Breast epithelium (tissue), 4 donors: Measurements from ENCODE around the gene RNF4. TPM values are rescaled to one million over a fixed set of nuclear protein-coding genes. Genes with fewer than 3 reads are reported as not detected.

Experiments
- DNase-seq, 2 donors: peaks; one replicate each; pipeline ENCODE4 v3.0.0-alpha.2; 2019; ENCODE audit warnings: low spot score in 2 of 2
- H3K27ac ChIP-seq, 2 donors: fragments of 200-600 bp; sonication (generic) in 1 of 2; one replicate each; pipeline ENCODE4 v1.5.1; 2016 to 2019; ENCODE audit warnings: mild to moderate bottlenecking in 1 of 2
- H3K27me3 ChIP-seq, 2 donors: fragments of 200-600 bp; sonication (generic) in 1 of 2; one replicate each; pipeline versions ENCODE4 v1.5.1 to v1.6.0; 2017 to 2019; ENCODE audit warnings: control low read depth in 1 of 2, mild to moderate bottlenecking in 1 of 2
- H3K36me3 ChIP-seq: fragments of 200-600 bp; one replicate; pipeline ENCODE4 v1.5.1; 2019
- H3K4me1 ChIP-seq, 2 donors: fragments of 200-600 bp; sonication (generic); one replicate each; pipeline ENCODE4 v1.5.1; 2016 to 2019; ENCODE audit warnings: control low read depth in 1 of 2
- H3K4me3 ChIP-seq, 3 donors: fragments of 200-600 bp; sonication (generic); 1 replicate in 2 of 3; 2 replicates in 1 of 3; pipeline ENCODE4 v1.5.1; 2016 to 2019; ENCODE audit warnings: mild to moderate bottlenecking in 3 of 3, moderate library complexity in 2 of 3
- H3K9me3 ChIP-seq, 2 donors: fragments of 200-600 bp; sonication (generic) in 1 of 2; one replicate each; pipeline ENCODE4 v1.5.1; 2016 to 2019; ENCODE audit warnings: control low read depth in 1 of 2
- CTCF ChIP-seq, 3 donors: fragments of 450-650 bp; IDR thresholded peaks; one replicate each; pipeline ENCODE4 v1.5.1; 2016 to 2017; ENCODE audit warnings: antibody characterized with exemption in 3 of 3, mild to moderate bottlenecking in 3 of 3, moderate library complexity in 3 of 3
- POLR2A ChIP-seq: fragments of 450-650 bp; IDR thresholded peaks from one replicate; pipeline ENCODE4 v1.6.1; 2016; ENCODE audit warnings: antibody characterized with exemption, mild to moderate bottlenecking, moderate library complexity
- POLR2AphosphoS5 ChIP-seq, 3 donors: sonication (generic); formaldehyde crosslinking; IDR thresholded peaks; one replicate each; pipeline ENCODE4 v1.6.1; 2017; ENCODE audit warnings: antibody characterized with exemption in 3 of 3
- intact Hi-C: fragments of 100-400 bp; cut with DNase I; formaldehyde crosslinking; loops from one replicate; pipeline ENCODE4 v1.15.1; 2023; ENCODE audit warnings: low total_unique reads
- total RNA-seq, 3 donors: library from RNA; depleted of rRNA; stranded (reverse); fragments of >200 nt; gene quantifications; one replicate each; pipeline ENCODE4 v1.1.0, GENCODE V29; 2016

Gene RNF4
- total RNA-seq, 3 donors from 2014 or later: 35.7 to 52.7 (median 40.8) TPM

DNA sequence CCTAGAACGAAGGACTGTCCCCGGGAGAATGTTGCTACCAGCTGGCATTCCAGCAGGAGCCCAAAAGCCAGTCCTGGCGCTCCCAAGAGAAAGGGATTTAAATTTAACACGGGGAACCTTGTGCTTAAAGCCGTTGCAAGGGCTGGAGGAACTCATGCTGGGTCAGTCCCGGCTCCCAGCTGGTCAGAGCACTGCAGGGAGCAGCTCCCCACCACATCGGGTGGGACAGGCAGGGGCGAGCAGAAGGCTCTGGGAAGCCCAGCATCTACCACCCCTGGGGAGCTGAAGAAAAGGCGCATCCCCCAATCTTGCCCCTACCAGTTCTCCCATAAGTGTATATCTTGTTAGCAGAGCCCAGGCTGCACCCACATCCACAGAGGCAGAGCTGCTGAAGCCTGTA lies 34.5 kb upstream of the RNF4 start:
- Histone ChIP-seq H3K27ac (no peak overlapping the region), H3K9me3 (peaks cover 4 to 6% of the 10 kb centered on the region in 2 donors)

DNA sequence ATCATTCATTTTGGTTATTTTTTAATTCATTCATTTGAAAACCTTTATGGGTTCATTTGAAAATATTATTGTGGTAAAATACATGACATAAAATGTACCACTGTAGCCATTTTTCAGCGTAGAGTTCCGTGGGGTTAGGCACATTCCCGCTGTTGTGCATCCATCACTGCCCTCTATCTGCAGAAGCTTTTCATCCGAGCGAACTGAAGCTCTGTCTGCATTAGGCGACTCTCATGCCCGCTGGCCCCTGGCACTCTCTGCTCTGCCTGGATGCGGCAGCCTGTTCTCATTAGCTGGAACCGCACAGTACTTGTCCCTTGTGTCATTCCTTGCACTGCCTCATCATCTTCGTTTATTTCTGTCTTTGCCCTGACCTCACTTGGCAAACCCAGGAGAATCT lies 32.6 kb upstream of the RNF4 start:
- Histone ChIP-seq H3K27me3 (peaks cover 0 to 4% of the 10 kb centered on the region in 2 donors), H3K4me1 (no peaks in the 10 kb centered on the region), H3K27ac (no peak overlapping the region), H3K36me3 (no peaks in the 10 kb centered on the region), H3K9me3 (no peaks in the 10 kb centered on the region), H3K4me3 (no peak overlapping the region)
- intact Hi-C loops: no loop called here
- TF ChIP-seq POLR2A: no peak
- TF ChIP-seq POLR2AphosphoS5 (IDR thresholded peaks at IDR 0.05): no peak
- no peak for TF ChIP-seq CTCF (IDR thresholded peaks at IDR 0.05)
- no peak for DNase-seq

More for the DNA sequence above, 34.5 kb upstream of the RNF4 start:
- no peaks in the 10 kb centered on the region for H3K4me1 ChIP-seq
- H3K36me3 ChIP-seq: no peaks in the 10 kb centered on the region
- no peak for DNase-seq
- intact Hi-C loops: no loop called here
- H3K4me3 ChIP-seq: no peak overlapping the region
- no peak for TF ChIP-seq CTCF (IDR thresholded peaks at IDR 0.05)
- no peak for TF ChIP-seq POLR2AphosphoS5 (IDR thresholded peaks at IDR 0.05)
- TF ChIP-seq POLR2A: no peak
- H3K27me3 ChIP-seq: peaks cover 0 to 4% of the 10 kb centered on the region in 2 donors

- Histone ChIP-seq H3K27me3 (peaks cover 0 to 4% of the 10 kb centered on the region in 2 donors), H3K4me3 (no peak overlapping the region), H3K27ac (no peak overlapping the region), H3K36me3 (no peaks in the 10 kb centered on the region), H3K9me3 (no peaks in the 10 kb centered on the region), H3K4me1 (no peaks in the 10 kb centered on the region)
- TF ChIP-seq POLR2AphosphoS5 (IDR thresholded peaks at IDR 0.05): no peak
- TF ChIP-seq POLR2A: no peak
- TF ChIP-seq CTCF (IDR thresholded peaks at IDR 0.05): no peak
- DNase-seq: no peak
- intact Hi-C loops: no loop called here
Observed at GRCh38 chr4:2436761-2437474, 32.0 kb upstream of the RNF4 start.

DNA sequence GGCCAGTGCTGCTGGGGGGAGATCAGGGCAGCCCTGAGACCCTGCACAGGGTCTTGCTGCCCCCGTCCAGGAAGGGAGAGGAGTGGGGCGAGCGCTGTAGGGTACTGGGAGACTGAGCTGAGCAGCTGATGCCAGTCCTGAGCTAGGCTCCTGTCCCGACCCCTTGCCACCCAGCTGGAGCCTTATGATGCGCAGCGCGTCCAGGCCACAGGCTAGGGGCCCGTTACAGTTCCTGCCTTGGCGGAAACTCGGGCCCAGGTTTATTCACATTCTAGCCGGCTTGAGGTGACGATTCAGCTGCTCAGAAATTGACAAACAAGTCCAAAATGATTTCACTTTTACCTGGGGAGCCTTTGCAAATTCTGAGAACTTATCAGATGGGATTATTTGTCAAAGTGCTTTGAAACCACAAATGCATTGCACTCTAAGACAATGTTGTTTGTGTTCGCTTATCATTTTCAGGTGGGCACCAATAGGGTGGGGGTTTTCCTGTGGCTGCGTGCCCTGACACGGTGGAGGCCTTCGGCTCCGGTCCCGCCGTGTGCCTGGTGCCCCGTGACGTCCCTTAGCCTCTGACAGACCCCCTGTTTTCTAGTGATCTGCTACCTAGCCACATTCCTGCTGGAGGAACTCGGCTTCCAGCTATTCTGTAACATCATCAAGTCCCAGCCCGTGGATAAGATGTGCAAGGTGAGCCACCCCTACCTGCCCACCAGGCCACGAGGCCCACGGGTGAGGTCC lies 31.3 kb upstream of the RNF4 start:
- Histone ChIP-seq H3K36me3 (no peaks in the 10 kb centered on the region), H3K9me3 (no peaks in the 10 kb centered on the region), H3K4me1 (no peaks in the 10 kb centered on the region), H3K27ac (no peak overlapping the region), H3K4me3 (no peak overlapping the region), H3K27me3 (peaks cover 0 to 4% of the 10 kb centered on the region in 2 donors)
- intact Hi-C loops: no loop called here
- TF ChIP-seq POLR2AphosphoS5 (IDR thresholded peaks at IDR 0.05) (no peak), CTCF (IDR thresholded peaks at IDR 0.05) (no peak), POLR2A (no peak)
- DNase-seq: no peak
